Trophoblast cell (in vitro differentiated cells and primary cell): ENCODE data around the gene ZMAT5.
A peak's percentile ranks its signal among the peaks of the same experiment; 100 is the strongest.

Source experiments
- DNase-seq, 2 donors: peaks; one replicate each; pipeline ENCODE4 v3.0.0-alpha.2; 2016
- H2AFZ ChIP-seq: 2 replicates; pipeline ENCODE4 v1.6.1; 2013; ENCODE audit warnings: low read length, moderate library complexity, mild to moderate bottlenecking; ENCODE audit not compliant: insufficient read depth, poor library complexity
- H2AK5ac ChIP-seq: 2 replicates; pipeline ENCODE4 v1.6.1; 2013; ENCODE audit warnings: mild to moderate bottlenecking, low read length
- H2BK120ac ChIP-seq: 2 replicates; pipeline ENCODE4 v1.6.1; 2013; ENCODE audit warnings: low read length, mild to moderate bottlenecking, moderate library complexity; ENCODE audit not compliant: insufficient read depth, poor library complexity
- H2BK12ac ChIP-seq: 2 replicates; pipeline ENCODE4 v1.6.1; 2013; ENCODE audit warnings: mild to moderate bottlenecking, low read length, moderate library complexity
- H2BK5ac ChIP-seq: 2 replicates; pipeline ENCODE4 v1.6.1; 2013; ENCODE audit warnings: low read length, low read depth, moderate library complexity, mild to moderate bottlenecking; ENCODE audit not compliant: poor library complexity
- H3K14ac ChIP-seq: 2 replicates; pipeline ENCODE4 v1.6.1; 2013; ENCODE audit warnings: mild to moderate bottlenecking, low read length
- H3K18ac ChIP-seq: 2 replicates; pipeline ENCODE4 v1.6.1; 2013; ENCODE audit warnings: mild to moderate bottlenecking, low read length
- H3K23ac ChIP-seq: 2 replicates; pipeline ENCODE4 v1.6.1; 2013; ENCODE audit warnings: low read length
- H3K27ac ChIP-seq: 2 replicates; pipeline ENCODE4 v1.5.1; 2013; ENCODE audit warnings: low read depth, mild to moderate bottlenecking, inconsistent platforms, low read length, moderate library complexity
- H3K27me3 ChIP-seq: 2 replicates; pipeline ENCODE4 v1.6.1; 2013; ENCODE audit warnings: inconsistent platforms, mild to moderate bottlenecking, low read length, moderate library complexity; ENCODE audit not compliant: insufficient read depth
- H3K36me3 ChIP-seq, 2 experiments: 1 replicate in 1 of 2; 2 replicates in 1 of 2; pipeline ENCODE4 v1.6.1; 2013; ENCODE audit warnings: low read length in 2 of 2, mild to moderate bottlenecking in 2 of 2, moderate library complexity in 1 of 2; ENCODE audit not compliant: insufficient read depth in 2 of 2, control insufficient read depth in 1 of 2
- H3K4ac ChIP-seq: 2 replicates; pipeline ENCODE4 v1.6.1; 2013; ENCODE audit warnings: low read depth, mild to moderate bottlenecking, low read length, moderate library complexity
- H3K4me1 ChIP-seq, 2 experiments: 1 replicate in 1 of 2; 2 replicates in 1 of 2; pipeline ENCODE4 v1.6.1; 2013; ENCODE audit warnings: low read length in 2 of 2, mild to moderate bottlenecking in 2 of 2, moderate library complexity in 1 of 2; ENCODE audit not compliant: insufficient read depth in 2 of 2, control insufficient read depth in 1 of 2
- H3K4me2 ChIP-seq: 2 replicates; pipeline ENCODE4 v1.6.1; 2013; ENCODE audit warnings: inconsistent platforms, mild to moderate bottlenecking, low read length, moderate library complexity
- H3K4me3 ChIP-seq: 2 replicates; pipeline ENCODE4 v1.5.1; 2013; ENCODE audit warnings: mild to moderate bottlenecking, low read depth, low read length, inconsistent platforms
- H3K79me1 ChIP-seq: one replicate; pipeline ENCODE4 v1.6.1; 2013; ENCODE audit warnings: low read length
- H3K79me2 ChIP-seq: 2 replicates; pipeline ENCODE4 v1.6.1; 2013; ENCODE audit warnings: low read length, mild to moderate bottlenecking; ENCODE audit not compliant: control insufficient read depth, insufficient read depth, poor library complexity
- H3K9ac ChIP-seq: 2 replicates; pipeline ENCODE4 v1.6.1; 2013; ENCODE audit warnings: mild to moderate bottlenecking, low read length
- H3K9me3 ChIP-seq: 2 replicates; pipeline ENCODE4 v1.6.1; 2013; ENCODE audit warnings: low read depth, mild to moderate bottlenecking, control low read depth, inconsistent platforms, low read length; ENCODE audit not compliant: insufficient read depth
- H4K12ac ChIP-seq: 2 replicates; pipeline ENCODE4 v1.6.1; 2013; ENCODE audit warnings: low read depth, mild to moderate bottlenecking, low read length, moderate library complexity
- H4K8ac ChIP-seq: 2 replicates; pipeline ENCODE4 v1.6.1; 2013; ENCODE audit warnings: low read depth, mild to moderate bottlenecking, low read length, moderate library complexity
- H4K91ac ChIP-seq: one replicate; pipeline ENCODE4 v1.6.1; 2013; ENCODE audit warnings: low read depth, mild to moderate bottlenecking, low read length, moderate library complexity
- WGBS: extraction: QIAGEN DNeasy Blood & Tissue Kit; methylation state at CpG from one replicate; pipeline ENCODE4 v1.1.7; 2013; ENCODE audit warnings: missing lambda C conversion rate; ENCODE audit not compliant: insufficient read length, insufficient coverage; ENCODE audit errors: extremely low coverage; 5-methylcytosine and 5-hydroxymethylcytosine counted together

ZMAT5 gene

GRCh38 chr22:29700900-29701154 lies 66.0 kb downstream of the ZMAT5 start:
- WGBS = no CpG with 5 or more reads among the region's 9 CpGs
- no peak overlapping the region for H2BK120ac ChIP-seq
- no peaks in the 10 kb centered on the region for H3K36me3 ChIP-seq
- no peak overlapping the region for H3K23ac ChIP-seq
- no peak overlapping the region for H3K14ac ChIP-seq
- no peak overlapping the region for H4K91ac ChIP-seq
- H3K4me2 ChIP-seq = no peak overlapping the region
- H3K9me3 ChIP-seq = no peaks in the 10 kb centered on the region
- H4K12ac ChIP-seq = no peak overlapping the region
- H3K9ac ChIP-seq = no peak overlapping the region
- no peak overlapping the region for H3K4ac ChIP-seq
- no peak overlapping the region for H2AK5ac ChIP-seq
- H3K4me1 ChIP-seq = no peaks in the 10 kb centered on the region
- no peak overlapping the region for H3K27ac ChIP-seq
- H2BK5ac ChIP-seq = no peak overlapping the region
- no peaks in the 10 kb centered on the region for H3K79me1 ChIP-seq
- H3K4me3 ChIP-seq = no peak overlapping the region
- peak in 1 of 2 donors; percentile 2 for DNase-seq
- no peak overlapping the region for H2BK12ac ChIP-seq
- peaks cover 7% of the 10 kb centered on the region for H3K27me3 ChIP-seq
- H3K18ac ChIP-seq = no peak overlapping the region
- H3K79me2 ChIP-seq = no peaks in the 10 kb centered on the region
- H2AFZ ChIP-seq = no peak overlapping the region
- no peak overlapping the region for H4K8ac ChIP-seq

- H3K4me2 ChIP-seq = no peak overlapping the region
- no peak overlapping the region for H3K27ac ChIP-seq
- H3K27me3 ChIP-seq = peaks cover 7% of the 10 kb centered on the region
- no peaks in the 10 kb centered on the region for H3K9me3 ChIP-seq
- H3K4ac ChIP-seq = no peak overlapping the region
- no peak overlapping the region for H3K18ac ChIP-seq
- peak; percentile 52 to 60 for DNase-seq
- H2AFZ ChIP-seq = no peak overlapping the region
- H4K8ac ChIP-seq = no peak overlapping the region
- no peaks in the 10 kb centered on the region for H3K79me2 ChIP-seq
- no peak overlapping the region for H3K4me3 ChIP-seq
- no peak overlapping the region for H3K9ac ChIP-seq
- H2BK5ac ChIP-seq = no peak overlapping the region
- WGBS = no CpG with 5 or more reads among the region's 19 CpGs
- H3K23ac ChIP-seq = no peak overlapping the region
- H3K14ac ChIP-seq = no peak overlapping the region
- H3K79me1 ChIP-seq = no peaks in the 10 kb centered on the region
- H4K91ac ChIP-seq = no peak overlapping the region
- H3K4me1 ChIP-seq = no peaks in the 10 kb centered on the region
- no peak overlapping the region for H2AK5ac ChIP-seq
- H4K12ac ChIP-seq = no peak overlapping the region
- H2BK120ac ChIP-seq = no peak overlapping the region
- no peak overlapping the region for H2BK12ac ChIP-seq
- peaks cover 0 to 3% of the 10 kb centered on the region in 2 experiments for H3K36me3 ChIP-seq
Observed at GRCh38 chr22:29700206-29700899, 66.5 kb downstream of the ZMAT5 start.

- Histone ChIP-seq H3K9ac (no peak overlapping the region), H3K27me3 (peaks cover 2% of the 10 kb centered on the region), H3K79me2 (no peaks in the 10 kb centered on the region), H3K23ac (no peak overlapping the region), H3K4ac (no peak overlapping the region), H3K18ac (no peak overlapping the region), H3K4me1 (no peaks in the 10 kb centered on the region), H4K8ac (no peak overlapping the region), H4K12ac (no peak overlapping the region), H3K9me3 (no peaks in the 10 kb centered on the region), H3K4me3 (no peak overlapping the region), H3K4me2 (no peak overlapping the region), H2AFZ (no peak overlapping the region), H3K36me3 (peaks cover 1 to 10% of the 10 kb centered on the region in 2 experiments), H2BK12ac (no peak overlapping the region), H2AK5ac (no peak overlapping the region), H3K79me1 (no peaks in the 10 kb centered on the region), H3K14ac (no peak overlapping the region), H3K27ac (no peak overlapping the region), H2BK120ac (no peak overlapping the region), H4K91ac (no peak overlapping the region), H2BK5ac (no peak overlapping the region)
- no peak for DNase-seq
- no CpG with 5 or more reads among the region's 16 CpGs for WGBS
Observed at GRCh38 chr22:29697853-29698598, 68.8 kb downstream of the ZMAT5 start.

DNA sequence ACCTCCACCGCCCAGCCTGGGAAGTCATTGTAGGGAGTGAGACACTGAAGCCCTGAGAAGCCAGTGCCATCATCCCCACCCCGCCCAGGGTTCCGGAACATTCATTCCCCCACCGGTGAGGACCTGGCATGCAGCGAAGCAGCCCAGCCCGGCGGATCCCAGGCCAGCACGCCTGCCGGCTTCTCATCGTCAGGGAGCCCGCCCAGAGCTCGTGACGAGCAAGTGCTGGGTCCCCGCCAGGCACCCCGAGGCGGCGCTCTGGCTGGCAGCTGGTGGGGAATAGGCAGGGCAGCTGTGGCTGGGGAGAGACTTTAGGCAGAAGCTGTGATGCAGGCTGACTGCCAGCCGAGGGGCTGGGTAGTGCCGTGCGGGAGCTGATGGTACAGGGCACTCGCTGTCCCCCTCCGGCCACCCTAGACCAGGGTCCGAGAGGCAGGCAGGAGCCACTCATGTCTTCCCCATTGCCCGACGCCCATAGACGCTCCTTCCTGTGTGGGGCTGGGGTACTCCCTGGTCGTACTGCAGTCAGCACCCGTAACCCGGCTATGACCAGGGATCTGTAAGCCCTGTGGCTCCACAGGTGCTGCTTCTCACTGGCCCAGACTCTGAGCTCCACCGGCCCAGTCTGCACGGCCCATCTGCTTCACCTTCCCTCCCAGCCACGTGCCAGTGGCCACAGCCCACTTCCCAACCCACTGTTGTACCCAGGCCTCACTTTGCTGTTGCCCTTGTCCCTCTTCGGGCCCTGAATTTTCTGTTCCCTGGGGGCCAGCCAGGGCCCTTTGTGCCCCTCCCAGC lies 71.5 kb downstream of the ZMAT5 start:
- no peak overlapping the region for H3K9ac ChIP-seq
- no peaks in the 10 kb centered on the region for H3K9me3 ChIP-seq
- no CpG with 5 or more reads among the region's 33 CpGs for WGBS
- no peak overlapping the region for H4K8ac ChIP-seq
- H3K36me3 ChIP-seq = peaks cover 1 to 16% of the 10 kb centered on the region in 2 experiments
- H3K79me2 ChIP-seq = no peaks in the 10 kb centered on the region
- H2AK5ac ChIP-seq = no peak overlapping the region
- H3K4me3 ChIP-seq = no peak overlapping the region
- H2BK5ac ChIP-seq = no peak overlapping the region
- no peak overlapping the region for H3K27ac ChIP-seq
- no peak overlapping the region for H4K12ac ChIP-seq
- no peak overlapping the region for H3K23ac ChIP-seq
- no peaks in the 10 kb centered on the region for H3K27me3 ChIP-seq
- no peak overlapping the region for H2BK120ac ChIP-seq
- no peaks in the 10 kb centered on the region for H3K79me1 ChIP-seq
- H3K4ac ChIP-seq = no peak overlapping the region
- no peak overlapping the region for H2AFZ ChIP-seq
- DNase-seq = no peak
- H2BK12ac ChIP-seq = no peak overlapping the region
- H3K4me2 ChIP-seq = no peak overlapping the region
- H4K91ac ChIP-seq = no peak overlapping the region
- no peak overlapping the region for H3K18ac ChIP-seq
- H3K14ac ChIP-seq = no peak overlapping the region
- H3K4me1 ChIP-seq = peaks cover 8 to 14% of the 10 kb centered on the region in 2 experiments
